Measurements from ENCODE around the gene TMEM89.

- no peak for TF ChIP-seq CTCF (IDR thresholded peaks at IDR 0.05)
- no peak for TF ChIP-seq POLR2A (IDR thresholded peaks at IDR 0.05)
- no peak for TF ChIP-seq POLR2AphosphoS5 (IDR thresholded peaks at IDR 0.05)
Observed at GRCh38 chr3:48636149-48636655, 14.6 kb upstream of the TMEM89 start.
